Panc1 (cell line): ENCODE measurements around the gene OR52B6. TPM values are rescaled to one million over a fixed set of nuclear protein-coding genes. Genes with fewer than 3 reads are reported as not detected.

Source experiments
- ATAC-seq: fragments of 200-7000 bp; cut with Tn5 transposase; 2 replicates; pipeline ENCODE4 v1.9.1; 2020; ENCODE audit warnings: mild to moderate bottlenecking, moderate library complexity
- BruUV-seq: library from RNA; stranded (reverse); fragments of 400-500 nt; replicated peaks from 2 replicates; lab custom pipeline; 2021; lab: Mats Ljungman, UMichigan
- CTCF ChIA-PET: fragments of 300-600 bp; sonication (Branson Sonifier 250); formaldehyde crosslinking; loops from one replicate; lab custom pipeline; 2022; ENCODE audit warnings: antibody characterized with exemption; lab: Charles Lee
- POLR2A ChIA-PET: fragments of 300-600 bp; sonication (Branson Sonifier 250); formaldehyde crosslinking; loops from one replicate; lab custom pipeline; 2022; ENCODE audit warnings: antibody characterized with exemption; lab: Charles Lee
- DNase-seq: peaks from one replicate; pipeline ENCODE4 v3.0.0-alpha.2; 2010; ENCODE audit warnings: low read depth, low spot score
- H3K27ac ChIP-seq: 2 replicates; pipeline ENCODE4 v1.5.1; 2011; ENCODE audit warnings: mild to moderate bottlenecking, low read length, inconsistent platforms
- H3K27me3 ChIP-seq: fragments of 200-500 bp; sonication (Bioruptor generic); 2 replicates; pipeline ENCODE4 v1.6.0; 2014; ENCODE audit warnings: low read length, inconsistent platforms; ENCODE audit not compliant: control insufficient read depth, insufficient read depth
- H3K36me3 ChIP-seq: fragments of 200-500 bp; sonication (Bioruptor generic); 2 replicates; pipeline ENCODE4 v1.5.1; 2014; ENCODE audit warnings: inconsistent platforms, mild to moderate bottlenecking, low read length, moderate library complexity; ENCODE audit not compliant: control insufficient read depth, insufficient read depth
- H3K4me1 ChIP-seq: 2 replicates; pipeline ENCODE4 v1.5.1; 2011; ENCODE audit warnings: inconsistent platforms, mild to moderate bottlenecking, low read length, moderate library complexity; ENCODE audit not compliant: control insufficient read depth, insufficient read depth
- H3K4me3 ChIP-seq, 2 experiments: 2 replicates each; pipeline ENCODE4 v1.5.1; 2011 to 2012; ENCODE audit warnings: low read depth in 2 of 2, low read length in 2 of 2, mild to moderate bottlenecking in 2 of 2, inconsistent platforms in 1 of 2, moderate library complexity in 1 of 2
- H3K9me3 ChIP-seq: fragments of 200-500 bp; sonication (Bioruptor generic); 2 replicates; pipeline ENCODE4 v1.5.1; 2014; ENCODE audit warnings: low read depth, mild to moderate bottlenecking, inconsistent platforms, low read length, moderate library complexity; ENCODE audit not compliant: control insufficient read depth, insufficient read depth
- CTCF ChIP-seq: fragments of 450-650 bp; IDR thresholded peaks from 2 replicates; pipeline ENCODE4 v1.5.1; 2017; ENCODE audit warnings: mild to moderate bottlenecking
- POLR2AphosphoS5 ChIP-seq: IDR thresholded peaks from 2 replicates; pipeline ENCODE4 v1.6.1; 2012; ENCODE audit warnings: mild to moderate bottlenecking, low read depth, low read length, moderate library complexity
- SIN3A ChIP-seq: IDR thresholded peaks from 2 replicates; pipeline ENCODE4 v1.6.1; 2012; ENCODE audit warnings: low read depth, mild to moderate bottlenecking, low read length, moderate library complexity, borderline replicate concordance; ENCODE audit not compliant: insufficient read depth
- TCF7L2 ChIP-seq: IDR thresholded peaks from 2 replicates; pipeline ENCODE4 v1.6.1; 2011; ENCODE audit warnings: mild to moderate bottlenecking, low read depth, low read length, inconsistent platforms
- in situ Hi-C: cut with HindIII; loops from 2 replicates; pipeline ENCODE4 v1.10.0; 2016; ENCODE audit warnings: low sequenced_read_pairs, low pct_unique_long_range_greater_than_20kb
- intact Hi-C: fragments of 100-400 bp; cut with micrococcal nuclease; formaldehyde crosslinking; loops from one replicate; pipeline ENCODE4 v1.10.0; 2022; ENCODE audit not compliant: unreplicated experiment
- total RNA-seq: library from RNA; stranded (reverse); gene quantifications from one replicate; pipeline ENCODE4 v1.2.1, GENCODE V29; 2021; ENCODE audit not compliant: unreplicated experiment
- TF ChIP-seq, protein P1 (sequence below), 2 experiments: IDR thresholded peaks; 2 replicates each; pipeline ENCODE4 v1.6.1; 2011 to 2012; ENCODE audit warnings: low read depth in 2 of 2, control low read depth in 1 of 2, low read length in 1 of 2, mild to moderate bottlenecking in 1 of 2, moderate library complexity in 1 of 2; ENCODE audit not compliant: insufficient read depth in 1 of 2

Gene OR52B6
- total RNA-seq, 1 experiment from 2014 or later: not detected

DNA sequence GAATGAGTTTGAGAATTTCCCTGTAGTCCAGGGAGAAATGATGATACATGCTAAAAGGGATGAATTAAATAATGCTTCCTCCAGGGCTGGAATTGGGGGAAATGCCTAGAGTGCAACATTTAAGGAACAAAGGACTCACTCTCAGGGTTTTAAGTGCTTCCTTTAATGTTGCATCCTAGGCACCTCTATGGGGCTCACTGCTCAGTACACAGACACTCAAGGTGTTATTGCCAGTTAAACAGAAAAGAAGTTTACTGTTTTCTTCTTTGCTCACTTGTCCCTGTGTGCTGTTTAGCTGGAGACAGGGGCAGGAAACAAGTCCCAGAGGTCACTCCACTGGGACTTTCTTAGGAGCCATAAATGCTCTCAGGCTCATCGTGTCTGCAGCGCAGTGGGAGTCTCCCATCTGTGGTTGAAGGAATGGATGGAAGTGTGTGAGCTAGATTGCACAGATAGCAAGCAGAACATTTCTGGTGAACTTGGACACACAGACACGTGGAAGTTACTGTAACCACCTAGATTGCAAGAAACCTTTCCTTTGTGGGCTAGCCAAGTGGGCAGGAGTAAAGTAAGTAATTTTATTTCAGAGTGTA lies 24.0 kb upstream of the OR52B6 start:
- POLR2A ChIA-PET: no interaction called here
- TF ChIP-seq CTCF (no peak), POLR2AphosphoS5 (no peak)

DNA sequence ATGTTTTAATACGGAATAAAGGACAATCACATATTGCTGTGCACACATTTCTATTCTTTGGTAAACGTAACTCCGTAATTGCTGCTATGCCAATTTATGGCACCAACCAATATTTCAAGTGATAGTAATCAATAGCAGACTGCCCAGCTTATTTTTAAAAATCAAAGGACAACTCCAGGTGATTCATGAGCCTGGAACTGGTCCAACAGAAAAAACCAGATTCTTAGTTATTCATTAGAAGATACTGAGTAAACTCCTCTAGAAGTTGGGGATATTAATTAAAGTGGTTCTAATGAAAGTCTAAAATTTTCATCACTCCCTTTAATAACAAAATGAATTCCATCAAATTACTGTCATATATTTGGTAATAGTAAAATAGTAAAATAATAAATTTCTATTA lies 22.9 kb upstream of the OR52B6 start:
- intact Hi-C loops: no loop called here
- H3K4me3 ChIP-seq: no peak overlapping the region
- no peak for ATAC-seq
- H3K4me1 ChIP-seq: no peaks in the 10 kb centered on the region
- ChIA-PET CTCF (no interaction called here), POLR2A (no interaction called here)
- TF ChIP-seq POLR2AphosphoS5: no peak
- TF ChIP-seq, protein P1, sequence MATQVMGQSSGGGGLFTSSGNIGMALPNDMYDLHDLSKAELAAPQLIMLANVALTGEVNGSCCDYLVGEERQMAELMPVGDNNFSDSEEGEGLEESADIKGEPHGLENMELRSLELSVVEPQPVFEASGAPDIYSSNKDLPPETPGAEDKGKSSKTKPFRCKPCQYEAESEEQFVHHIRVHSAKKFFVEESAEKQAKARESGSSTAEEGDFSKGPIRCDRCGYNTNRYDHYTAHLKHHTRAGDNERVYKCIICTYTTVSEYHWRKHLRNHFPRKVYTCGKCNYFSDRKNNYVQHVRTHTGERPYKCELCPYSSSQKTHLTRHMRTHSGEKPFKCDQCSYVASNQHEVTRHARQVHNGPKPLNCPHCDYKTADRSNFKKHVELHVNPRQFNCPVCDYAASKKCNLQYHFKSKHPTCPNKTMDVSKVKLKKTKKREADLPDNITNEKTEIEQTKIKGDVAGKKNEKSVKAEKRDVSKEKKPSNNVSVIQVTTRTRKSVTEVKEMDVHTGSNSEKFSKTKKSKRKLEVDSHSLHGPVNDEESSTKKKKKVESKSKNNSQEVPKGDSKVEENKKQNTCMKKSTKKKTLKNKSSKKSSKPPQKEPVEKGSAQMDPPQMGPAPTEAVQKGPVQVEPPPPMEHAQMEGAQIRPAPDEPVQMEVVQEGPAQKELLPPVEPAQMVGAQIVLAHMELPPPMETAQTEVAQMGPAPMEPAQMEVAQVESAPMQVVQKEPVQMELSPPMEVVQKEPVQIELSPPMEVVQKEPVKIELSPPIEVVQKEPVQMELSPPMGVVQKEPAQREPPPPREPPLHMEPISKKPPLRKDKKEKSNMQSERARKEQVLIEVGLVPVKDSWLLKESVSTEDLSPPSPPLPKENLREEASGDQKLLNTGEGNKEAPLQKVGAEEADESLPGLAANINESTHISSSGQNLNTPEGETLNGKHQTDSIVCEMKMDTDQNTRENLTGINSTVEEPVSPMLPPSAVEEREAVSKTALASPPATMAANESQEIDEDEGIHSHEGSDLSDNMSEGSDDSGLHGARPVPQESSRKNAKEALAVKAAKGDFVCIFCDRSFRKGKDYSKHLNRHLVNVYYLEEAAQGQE (IDR thresholded peaks at IDR 0.05; ENCODE audit: insufficient read depth in 1 of 2, low read depth in 2 of 2, low read length in 1 of 2): no peak
- TF ChIP-seq CTCF: no peak
- TF ChIP-seq SIN3A: no peak
- no peak for TF ChIP-seq TCF7L2
- no peaks in the 10 kb centered on the region for H3K9me3 ChIP-seq
- in situ Hi-C loops: no loop called here
- H3K27ac ChIP-seq: no peak overlapping the region
- no peak for DNase-seq
- BruUV-seq: no TSS peak
- no peaks in the 10 kb centered on the region for H3K36me3 ChIP-seq
- no peaks in the 10 kb centered on the region for H3K27me3 ChIP-seq

More for the DNA sequence above, 24.0 kb upstream of the OR52B6 start:
- no peak overlapping the region for H3K4me3 ChIP-seq
- H3K9me3 ChIP-seq: no peaks in the 10 kb centered on the region
- H3K4me1 ChIP-seq: no peaks in the 10 kb centered on the region
- intact Hi-C loops: no loop called here
- CTCF ChIA-PET: no interaction called here
- no peaks in the 10 kb centered on the region for H3K27me3 ChIP-seq
- DNase-seq (no peak), ATAC-seq (0 out of 2 replicates have a peak, but pooled peaks have one; percentile 57)
- in situ Hi-C loops: no loop called here
- H3K27ac ChIP-seq: no peak overlapping the region
- no TSS peak for BruUV-seq
- H3K36me3 ChIP-seq: no peaks in the 10 kb centered on the region
